ENCODE measurements around the gene TMEM69.
"Not testable (repeated sequence)": the region's sequence is repeated elsewhere in the genome, so short reads cannot be mapped to it uniquely, and the experiment has no call there.

The TMEM69 gene

GRCh38 chr1:45730780-45731319 lies 42.9 kb downstream of the TMEM69 start:
- no peak for DNase-seq (ENCODE audit: low read depth in 2 of 3, low spot score in 2 of 3)

- DNase-seq (ENCODE audit: low read depth in 2 of 3, low spot score in 2 of 3) = no peak
Observed at GRCh38 chr1:45739137-45739536, 51.2 kb downstream of the TMEM69 start.

GRCh38 chr1:45739641-45740156 lies 51.7 kb downstream of the TMEM69 start:
- not testable (repeated sequence) for DNase-seq (ENCODE audit: low read depth in 2 of 3, low spot score in 2 of 3)
